ENCODE measurements around the gene CX3CL1.
"Not testable (repeated sequence)": the region's sequence is repeated elsewhere in the genome, so short reads cannot be mapped to it uniquely, and the experiment has no call there.

Gene CX3CL1

GRCh38 chr16:57383276-57384247, 11.3 kb downstream of the CX3CL1 start:
- no peak for DNase-seq

DNA sequence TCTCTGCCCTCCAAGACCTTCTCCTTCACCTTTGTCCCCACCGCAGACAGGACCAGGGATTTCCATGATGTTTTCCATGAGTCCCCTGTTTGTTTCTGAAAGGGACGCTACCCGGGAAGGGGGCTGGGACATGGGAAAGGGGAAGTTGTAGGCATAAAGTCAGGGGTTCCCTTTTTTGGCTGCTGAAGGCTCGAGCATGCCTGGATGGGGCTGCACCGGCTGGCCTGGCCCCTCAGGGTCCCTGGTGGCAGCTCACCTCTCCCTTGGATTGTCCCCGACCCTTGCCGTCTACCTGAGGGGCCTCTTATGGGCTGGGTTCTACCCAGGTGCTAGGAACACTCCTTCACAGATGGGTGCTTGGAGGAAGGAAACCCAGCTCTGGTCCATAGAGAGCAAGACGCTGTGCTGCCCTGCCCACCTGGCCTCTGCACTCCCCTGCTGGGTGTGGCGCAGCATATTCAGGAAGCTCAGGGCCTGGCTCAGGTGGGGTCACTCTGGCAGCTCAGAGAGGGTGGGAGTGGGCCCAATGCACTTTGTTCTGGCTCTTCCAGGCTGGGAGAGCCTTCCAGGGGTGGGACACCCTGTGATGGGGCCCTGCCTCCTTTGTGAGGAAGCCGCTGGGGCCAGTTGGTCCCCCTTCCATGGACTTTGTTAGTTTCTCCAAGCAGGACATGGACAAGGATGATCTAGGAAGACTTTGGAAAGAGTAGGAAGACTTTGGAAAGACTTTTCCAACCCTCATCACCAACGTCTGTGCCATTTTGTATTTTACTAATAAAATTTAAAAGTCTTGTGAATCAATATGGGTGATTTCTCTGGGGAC, 12.2 kb downstream of the CX3CL1 start:
- DNase-seq: no peak

DNA sequence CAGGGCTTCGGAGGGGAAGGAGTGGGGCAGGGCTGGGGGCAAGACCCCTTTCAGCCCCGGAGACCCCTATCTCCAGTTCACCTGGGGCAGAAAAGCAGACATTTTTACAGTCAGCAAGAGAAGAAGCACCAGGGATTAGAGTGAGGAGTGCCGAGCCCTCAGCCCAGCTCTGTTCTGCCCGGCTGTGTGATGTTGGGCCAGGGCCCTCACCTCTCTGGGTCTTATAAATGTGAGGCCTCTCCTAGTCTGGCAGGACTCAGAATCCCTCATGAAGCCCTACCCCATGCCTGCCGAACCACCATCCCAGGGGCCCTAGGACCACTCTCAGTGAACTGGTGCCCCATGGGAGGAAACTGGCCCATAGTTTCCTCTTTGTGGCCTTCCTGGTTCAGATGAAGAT, 12.8 kb downstream of the CX3CL1 start:
- DNase-seq: no peak

- no peak for DNase-seq
Observed at GRCh38 chr16:57386381-57386951, 14.2 kb downstream of the CX3CL1 start.

GRCh38 chr16:57387598-57388354, 15.5 kb downstream of the CX3CL1 start:
- DNase-seq: no peak

DNA sequence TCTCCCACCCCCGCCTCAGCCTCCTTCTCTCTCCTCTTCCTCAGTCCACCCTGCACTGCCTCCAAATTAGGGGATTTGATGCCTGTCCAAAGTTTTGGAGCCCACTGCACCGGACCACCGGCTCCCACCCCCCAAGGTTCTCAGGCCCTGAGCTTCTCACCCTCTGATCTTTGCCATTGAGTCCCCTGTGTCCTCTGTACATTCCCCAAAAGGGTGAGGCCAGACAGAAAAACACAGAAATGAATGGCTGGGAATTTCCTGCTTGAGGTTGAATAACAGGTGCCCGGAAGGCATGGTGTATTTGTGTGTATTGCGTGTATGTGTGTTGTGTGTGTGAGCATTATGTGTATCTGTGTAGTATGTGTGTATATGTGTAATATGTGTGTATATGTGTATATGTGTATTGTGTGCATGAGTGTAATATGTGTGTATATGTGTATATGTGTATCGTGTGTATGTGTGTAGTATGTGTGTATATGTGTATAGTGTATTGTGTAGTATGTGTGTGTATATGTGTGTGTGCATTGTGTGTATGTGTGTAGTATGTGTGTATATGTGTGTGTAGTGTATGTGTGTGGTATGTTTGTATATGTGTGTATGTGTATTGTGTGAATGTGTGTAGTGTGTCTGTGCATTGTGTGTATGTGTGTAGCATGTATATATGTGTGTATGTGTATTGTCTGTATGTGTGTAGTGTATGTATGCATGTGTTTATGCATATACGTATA, 16.2 kb downstream of the CX3CL1 start:
- DNase-seq: no peak

- DNase-seq: no peak
Observed at GRCh38 chr16:57389087-57389468, 16.8 kb downstream of the CX3CL1 start.

DNA sequence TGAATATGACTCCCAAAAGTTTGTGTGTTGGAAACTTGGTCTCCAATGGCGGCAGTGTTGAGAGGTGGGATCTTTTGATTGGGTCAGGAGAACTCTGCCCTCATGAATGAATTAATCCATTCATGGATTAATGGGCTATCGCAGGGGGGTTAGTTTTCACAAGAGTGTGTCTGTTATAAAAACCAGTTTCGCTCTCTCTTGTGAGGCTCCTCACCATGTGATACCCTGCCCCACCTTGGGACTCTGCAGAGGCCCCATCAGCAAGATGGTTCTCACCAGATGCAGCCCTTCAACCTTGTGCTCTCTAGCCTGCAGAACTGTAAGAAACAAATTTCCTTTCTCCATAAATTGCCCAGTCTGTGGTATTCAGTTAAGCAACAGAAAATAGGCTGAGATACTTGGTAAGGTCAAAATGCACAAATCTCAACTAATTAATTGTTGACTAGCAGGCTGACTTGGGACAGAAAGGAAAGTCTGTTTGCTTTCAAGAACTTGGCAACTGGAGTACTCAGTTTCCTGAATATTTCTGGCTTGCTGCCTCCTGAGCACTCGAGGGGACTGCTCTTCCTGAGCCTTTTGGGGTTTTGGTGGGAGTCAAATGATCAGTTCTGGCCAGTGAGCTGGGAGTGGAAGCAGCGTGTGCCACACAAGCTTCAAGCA, 18.5 kb downstream of the CX3CL1 start:
- DNase-seq: no peak

GRCh38 chr16:57391300-57391699, 19.0 kb downstream of the CX3CL1 start:
- DNase-seq: no peak

- DNase-seq: no peak
Observed at GRCh38 chr16:57391708-57392107, 19.4 kb downstream of the CX3CL1 start.

DNA sequence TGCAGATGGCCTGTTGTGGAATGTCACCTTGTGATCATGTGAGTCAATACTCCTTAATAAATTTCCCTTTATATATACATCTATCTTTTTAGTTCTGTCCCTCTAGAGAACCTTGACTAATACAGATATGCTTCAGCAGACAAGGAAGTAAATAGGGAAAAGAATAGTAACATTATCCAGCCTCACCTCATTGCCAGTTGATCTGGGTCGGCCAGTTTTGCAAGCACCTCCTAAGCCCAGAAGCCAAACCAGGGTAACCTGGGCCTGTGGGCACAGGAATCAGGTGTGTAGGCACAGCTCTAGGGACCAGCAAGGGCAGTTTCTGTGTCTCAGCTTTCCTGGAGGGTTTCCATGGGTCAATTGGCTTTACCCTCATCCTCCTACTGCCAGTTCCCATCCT, 20.4 kb downstream of the CX3CL1 start:
- DNase-seq: no peak

GRCh38 chr16:57394444-57394843, 22.2 kb downstream of the CX3CL1 start:
- no peak for DNase-seq

DNA sequence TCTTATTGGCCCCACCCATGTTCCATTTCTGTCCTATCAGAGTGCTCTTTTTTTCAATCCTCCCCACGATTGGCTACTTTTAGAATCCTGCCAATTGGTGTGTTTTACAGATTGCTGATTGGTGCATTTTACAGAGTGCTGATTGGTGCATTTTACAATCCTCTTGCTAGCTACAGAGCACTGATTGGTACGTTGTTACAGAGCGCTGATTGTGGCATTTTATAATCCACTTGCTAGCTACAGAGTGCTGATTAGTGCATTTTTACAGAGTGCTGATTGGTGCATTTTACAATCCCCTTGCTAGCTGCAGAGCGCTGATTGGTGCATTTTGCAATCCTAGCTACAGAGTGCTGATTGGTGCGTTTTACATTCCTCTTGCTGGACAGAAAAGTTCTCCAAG, 22.7 kb downstream of the CX3CL1 start:
- no peak for DNase-seq

DNA sequence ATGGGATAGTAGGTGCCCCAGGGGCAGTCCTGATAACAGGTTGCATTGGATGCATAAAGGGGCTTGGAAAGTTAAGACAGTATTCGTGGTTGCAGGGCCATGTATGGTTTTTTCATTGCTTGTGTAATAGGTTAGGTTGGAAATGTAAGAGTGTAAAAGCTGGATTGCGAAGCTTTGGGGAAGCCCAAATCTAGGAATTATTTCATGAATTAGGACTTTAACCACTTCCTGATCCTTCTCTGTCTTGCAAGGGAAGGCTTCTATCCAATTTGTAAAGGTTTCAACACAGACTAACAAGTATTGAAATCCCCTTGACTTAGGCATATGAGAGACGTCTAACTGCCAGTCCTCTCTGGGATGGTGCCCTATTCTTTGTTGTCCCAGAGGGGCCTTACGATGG, 24.5 kb downstream of the CX3CL1 start:
- no peak for DNase-seq

DNA sequence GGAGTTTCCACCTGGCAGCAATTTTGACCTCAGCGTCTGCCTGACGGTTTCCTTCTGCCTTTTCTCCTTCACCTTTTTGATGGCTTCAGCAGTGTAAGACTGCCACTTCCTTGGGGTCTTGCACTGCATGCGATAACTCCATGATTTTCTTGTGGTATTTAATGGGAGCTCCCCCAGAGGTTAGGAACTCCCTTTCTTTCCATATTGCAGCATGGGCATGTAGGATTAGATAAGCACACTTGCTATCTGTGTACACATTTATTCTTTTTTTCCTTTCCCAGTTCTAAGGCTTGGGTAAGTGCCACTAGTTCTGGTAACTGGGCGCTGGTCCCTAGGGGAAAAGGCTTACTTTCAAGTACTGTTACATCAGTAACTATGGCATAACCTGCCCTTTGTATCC, 25.2 kb downstream of the CX3CL1 start:
- not testable (repeated sequence) for DNase-seq

- DNase-seq: no peak
Observed at GRCh38 chr16:57401943-57402640, 29.8 kb downstream of the CX3CL1 start.

DNA sequence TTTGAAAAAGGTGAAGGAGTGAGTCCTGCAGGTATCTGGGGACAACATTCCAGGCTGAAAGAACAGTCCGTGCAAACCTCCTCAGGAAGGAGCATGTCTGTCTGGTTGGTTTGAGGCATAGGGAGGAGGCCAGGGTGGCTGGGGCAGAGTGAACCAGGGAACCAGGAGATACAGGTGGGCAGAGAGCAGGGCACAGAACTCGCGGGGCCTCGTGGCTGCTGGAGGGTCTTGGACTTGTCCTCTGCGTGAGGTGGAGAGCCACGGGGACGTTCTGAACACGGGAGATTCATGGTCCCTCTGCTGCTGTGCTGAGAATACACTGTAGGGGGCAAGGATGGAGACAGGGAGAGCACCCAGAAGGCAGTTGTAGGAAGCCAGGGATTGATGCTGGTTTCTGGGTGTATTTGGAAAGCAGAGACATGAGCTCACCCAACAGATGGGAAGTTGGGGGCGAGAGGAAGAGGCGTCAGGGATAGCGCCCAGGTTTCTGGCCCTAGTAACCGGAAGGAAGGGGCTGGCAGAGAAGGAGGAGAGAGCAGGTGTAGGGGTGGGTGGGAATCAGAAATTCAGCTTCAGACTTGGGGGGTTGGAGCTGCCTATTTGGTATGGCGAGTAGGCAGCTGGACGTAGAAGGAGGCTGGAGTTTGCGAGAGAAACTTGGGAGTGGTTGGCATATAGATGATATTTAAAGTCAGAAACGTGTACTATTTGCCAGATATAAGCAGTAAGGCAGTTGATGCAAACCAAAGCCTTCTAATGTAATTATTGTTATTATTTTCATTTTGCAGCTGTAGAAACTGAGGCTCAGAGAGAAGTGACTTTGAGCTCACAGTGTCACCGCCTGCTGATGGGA, 31.9 kb downstream of the CX3CL1 start, which contains the start of gene CCL17:
Gene CCL17 (plus strand): TSS at position 803 of the 853 bp plus-strand sequence. CDS start 9,166 bp downstream, outside the sequence.
- DNase-seq: no peak

- DNase-seq: no peak
Observed at GRCh38 chr16:57405097-57405496, 32.8 kb downstream of the CX3CL1 start.

DNA sequence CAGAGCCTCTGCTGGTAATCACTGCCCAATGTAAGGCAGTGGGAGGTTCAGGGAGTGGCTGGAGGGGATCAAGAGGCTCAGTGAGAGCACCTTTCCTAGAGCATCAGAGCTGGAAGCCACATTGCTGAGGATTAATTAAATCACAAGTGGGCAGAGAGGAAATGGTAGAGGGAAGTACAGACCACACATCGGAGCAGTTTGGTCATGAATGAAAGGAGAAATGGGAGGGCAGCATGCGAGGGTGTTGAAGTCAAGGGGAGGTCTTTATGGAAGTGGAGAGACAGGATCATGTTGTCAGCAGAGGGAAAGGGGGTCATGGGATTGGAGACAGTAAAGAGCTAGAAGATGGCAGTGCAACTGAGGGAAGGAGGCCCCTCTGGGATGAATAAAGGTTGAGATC, 34.6 kb downstream of the CX3CL1 start:
- no peak for DNase-seq
